Neural progenitor cell (in vitro differentiated cells): ENCODE data around the gene MACROD1. TPM values are rescaled to one million over a fixed set of nuclear protein-coding genes. Genes with fewer than 3 reads are reported as not detected.

Source experiments
- DNase-seq: peaks from one replicate; pipeline ENCODE4 v3.0.0-alpha.2; 2016; ENCODE audit warnings: low spot score
- H2AFZ ChIP-seq: fragments of 200-600 bp; sonication (generic); replicated peaks from 2 replicates; pipeline ENCODE4 v1.6.1; 2016; ENCODE audit warnings: antibody characterized with exemption
- H3F3A ChIP-seq: fragments of 200-600 bp; sonication (generic); 2 replicates; pipeline ENCODE4 v1.6.1; 2016; ENCODE audit warnings: antibody characterized with exemption, low read depth
- H3K27ac ChIP-seq: fragments of 200-600 bp; sonication (generic); 2 replicates; pipeline ENCODE4 v1.5.1; 2016; ENCODE audit warnings: mild to moderate bottlenecking
- H3K27me3 ChIP-seq: fragments of 200-600 bp; sonication (generic); 2 replicates; pipeline ENCODE4 v1.6.1; 2016; ENCODE audit warnings: mild to moderate bottlenecking, moderate library complexity
- H3K36me3 ChIP-seq: fragments of 200-600 bp; sonication (generic); 2 replicates; pipeline ENCODE4 v1.5.1; 2016
- H3K4me1 ChIP-seq: fragments of 200-600 bp; sonication (generic); 2 replicates; pipeline ENCODE4 v1.6.1; 2016; ENCODE audit warnings: mixed run types
- H3K4me2 ChIP-seq: fragments of 200-600 bp; sonication (generic); 2 replicates; pipeline ENCODE4 v1.6.1; 2016
- H3K4me3 ChIP-seq: fragments of 200-600 bp; sonication (generic); 2 replicates; pipeline ENCODE4 v1.5.1; 2016
- H3K79me2 ChIP-seq: fragments of 200-600 bp; sonication (generic); 2 replicates; pipeline ENCODE4 v1.6.1; 2016; ENCODE audit warnings: low read depth
- H3K9ac ChIP-seq: fragments of 200-600 bp; sonication (generic); 2 replicates; pipeline ENCODE4 v1.6.1; 2016
- H3K9me3 ChIP-seq: fragments of 200-600 bp; sonication (generic); 2 replicates; pipeline ENCODE4 v1.5.1; 2016; ENCODE audit warnings: low read depth
- H4K20me1 ChIP-seq: fragments of 200-600 bp; sonication (generic); 2 replicates; pipeline ENCODE4 v1.6.1; 2016; ENCODE audit warnings: low read depth
- H3K27ac Mint-ChIP-seq: 3 replicates; pipeline ENCODE4 v1.8.0; 2021; ENCODE audit warnings: mixed read lengths
- H3K27me3 Mint-ChIP-seq: 2 replicates; pipeline ENCODE4 v1.8.0; 2022; ENCODE audit warnings: low read depth, mild to moderate bottlenecking, inconsistent platforms, moderate library complexity, mixed read lengths; ENCODE audit not compliant: insufficient read depth
- H3K36me3 Mint-ChIP-seq: 3 replicates; pipeline ENCODE4 v1.8.0; 2021; ENCODE audit warnings: mixed read lengths
- H3K4me1 Mint-ChIP-seq: 3 replicates; pipeline ENCODE4 v1.8.0; 2021; ENCODE audit warnings: mixed read lengths
- H3K4me3 Mint-ChIP-seq: 3 replicates; pipeline ENCODE4 v1.8.0; 2021; ENCODE audit warnings: mild to moderate bottlenecking, moderate library complexity, mixed read lengths
- H3K9me3 Mint-ChIP-seq: 3 replicates; pipeline ENCODE4 v1.8.0; 2020; ENCODE audit warnings: mixed read lengths
- EZH2 ChIP-seq: fragments of 200-600 bp; sonication (generic); IDR thresholded peaks from 2 replicates; pipeline ENCODE4 v1.6.1; 2017; ENCODE audit warnings: antibody characterized with exemption, mild to moderate bottlenecking, moderate library complexity
- EZH2phosphoT487 ChIP-seq: fragments of 200-600 bp; sonication (generic); IDR thresholded peaks from 2 replicates; pipeline ENCODE4 v1.6.1; 2017; ENCODE audit warnings: antibody characterized with exemption
- total RNA-seq: library from RNA; depleted of rRNA; stranded (reverse); fragments of >200 nt; gene quantifications from 2 replicates; pipeline ENCODE4 v1.2.3, GENCODE V29; 2015; ENCODE audit warnings: low replicate concordance
- TF ChIP-seq, protein P1 (sequence below): fragments of 200-600 bp; sonication (generic); IDR thresholded peaks from 2 replicates; pipeline ENCODE4 v1.5.1; 2017; ENCODE audit warnings: antibody characterized with exemption, mild to moderate bottlenecking

Gene MACROD1
- total RNA-seq, 1 donor from 2014 or later = 11.9 TPM

DNA sequence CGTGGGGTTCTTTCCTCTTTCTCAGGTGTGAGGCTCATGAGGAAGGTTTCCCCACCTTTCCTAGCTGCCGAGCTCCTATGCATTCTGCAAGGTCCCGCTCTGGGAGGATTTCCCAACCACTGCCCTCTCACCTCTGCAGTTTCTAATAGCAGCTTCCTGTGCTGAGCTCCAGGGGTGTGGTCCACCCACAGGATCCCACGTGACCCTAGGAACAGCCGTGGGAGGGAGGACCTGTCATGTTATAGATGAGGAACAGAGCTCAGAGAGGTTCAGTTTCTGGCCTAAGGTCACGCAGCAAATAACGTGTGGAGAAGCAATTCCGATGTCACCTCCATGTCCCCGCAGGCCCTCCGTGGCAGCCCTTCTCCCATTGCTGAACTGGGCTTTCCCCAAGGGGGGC lies 91.7 kb downstream of the MACROD1 start:
- H3K4me1 Mint-ChIP-seq = peaks cover 38% of the 10 kb centered on the region
- H3K27me3 ChIP-seq = peaks cover under 1% of the 10 kb centered on the region
- peaks cover 2% of the 10 kb centered on the region for H3K9me3 Mint-ChIP-seq
- H3K27ac ChIP-seq = no peak overlapping the region
- H3K9me3 ChIP-seq = no peaks in the 10 kb centered on the region
- H3K27me3 Mint-ChIP-seq = peaks cover 2% of the 10 kb centered on the region
- no peak overlapping the region for H3K4me3 ChIP-seq
- no peak overlapping the region for H2AFZ ChIP-seq
- H3K36me3 ChIP-seq = no peaks in the 10 kb centered on the region
- TF ChIP-seq EZH2 = no peak
- no peak for TF ChIP-seq EZH2phosphoT487
- TF ChIP-seq, protein P1, sequence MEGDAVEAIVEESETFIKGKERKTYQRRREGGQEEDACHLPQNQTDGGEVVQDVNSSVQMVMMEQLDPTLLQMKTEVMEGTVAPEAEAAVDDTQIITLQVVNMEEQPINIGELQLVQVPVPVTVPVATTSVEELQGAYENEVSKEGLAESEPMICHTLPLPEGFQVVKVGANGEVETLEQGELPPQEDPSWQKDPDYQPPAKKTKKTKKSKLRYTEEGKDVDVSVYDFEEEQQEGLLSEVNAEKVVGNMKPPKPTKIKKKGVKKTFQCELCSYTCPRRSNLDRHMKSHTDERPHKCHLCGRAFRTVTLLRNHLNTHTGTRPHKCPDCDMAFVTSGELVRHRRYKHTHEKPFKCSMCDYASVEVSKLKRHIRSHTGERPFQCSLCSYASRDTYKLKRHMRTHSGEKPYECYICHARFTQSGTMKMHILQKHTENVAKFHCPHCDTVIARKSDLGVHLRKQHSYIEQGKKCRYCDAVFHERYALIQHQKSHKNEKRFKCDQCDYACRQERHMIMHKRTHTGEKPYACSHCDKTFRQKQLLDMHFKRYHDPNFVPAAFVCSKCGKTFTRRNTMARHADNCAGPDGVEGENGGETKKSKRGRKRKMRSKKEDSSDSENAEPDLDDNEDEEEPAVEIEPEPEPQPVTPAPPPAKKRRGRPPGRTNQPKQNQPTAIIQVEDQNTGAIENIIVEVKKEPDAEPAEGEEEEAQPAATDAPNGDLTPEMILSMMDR = no peak
- peaks cover 43% of the 10 kb centered on the region for H3K4me1 ChIP-seq
- peaks cover 12% of the 10 kb centered on the region for H3F3A ChIP-seq
- H3K4me2 ChIP-seq = no peak overlapping the region
- no peak overlapping the region for H3K9ac ChIP-seq
- DNase-seq = no peak
- H3K36me3 Mint-ChIP-seq = no peaks in the 10 kb centered on the region
- no peak overlapping the region for H3K27ac Mint-ChIP-seq
- no peak overlapping the region for H3K4me3 Mint-ChIP-seq
- no peaks in the 10 kb centered on the region for H3K79me2 ChIP-seq
- peaks cover 11% of the 10 kb centered on the region for H4K20me1 ChIP-seq

DNA sequence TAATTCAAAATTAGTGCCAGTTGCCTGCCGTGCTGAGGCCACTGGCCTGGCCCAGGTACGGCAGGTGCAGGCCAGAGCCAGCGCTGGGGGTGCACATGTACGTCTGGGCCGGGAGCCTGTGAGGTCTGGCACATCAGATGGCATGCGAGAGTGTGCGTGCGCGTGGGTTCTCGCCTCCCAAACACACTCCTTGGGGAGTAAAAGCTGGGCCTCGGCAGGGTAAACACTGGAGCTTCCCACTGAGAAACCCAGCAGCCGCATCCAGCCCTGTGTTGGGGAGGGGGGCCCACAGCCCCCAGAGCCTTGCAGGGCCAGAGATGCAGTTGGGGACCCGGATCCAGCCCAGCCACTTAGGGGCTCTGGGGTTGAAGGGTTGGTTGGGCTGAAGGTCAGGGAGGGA lies 92.4 kb downstream of the MACROD1 start:
- Mint-ChIP-seq H3K4me1 (peaks cover 35% of the 10 kb centered on the region), H3K27ac (no peak overlapping the region), H3K36me3 (no peaks in the 10 kb centered on the region), H3K27me3 (peaks cover 2% of the 10 kb centered on the region), H3K4me3 (no peak overlapping the region), H3K9me3 (peaks cover 2% of the 10 kb centered on the region)
- Histone ChIP-seq H4K20me1 (peaks cover 8% of the 10 kb centered on the region), H3K4me3 (no peak overlapping the region), H3K79me2 (no peaks in the 10 kb centered on the region), H3K9me3 (no peaks in the 10 kb centered on the region), H3K27me3 (no peaks in the 10 kb centered on the region), H3K4me2 (no peak overlapping the region), H3K27ac (no peak overlapping the region), H3K9ac (no peak overlapping the region), H3K36me3 (no peaks in the 10 kb centered on the region), H3K4me1 (peaks cover 43% of the 10 kb centered on the region), H2AFZ (no peak overlapping the region), H3F3A (peaks cover 12% of the 10 kb centered on the region)
- DNase-seq = no peak
- TF ChIP-seq EZH2 (no peak), EZH2phosphoT487 (no peak)
- TF ChIP-seq, protein P1 = no peak

DNA sequence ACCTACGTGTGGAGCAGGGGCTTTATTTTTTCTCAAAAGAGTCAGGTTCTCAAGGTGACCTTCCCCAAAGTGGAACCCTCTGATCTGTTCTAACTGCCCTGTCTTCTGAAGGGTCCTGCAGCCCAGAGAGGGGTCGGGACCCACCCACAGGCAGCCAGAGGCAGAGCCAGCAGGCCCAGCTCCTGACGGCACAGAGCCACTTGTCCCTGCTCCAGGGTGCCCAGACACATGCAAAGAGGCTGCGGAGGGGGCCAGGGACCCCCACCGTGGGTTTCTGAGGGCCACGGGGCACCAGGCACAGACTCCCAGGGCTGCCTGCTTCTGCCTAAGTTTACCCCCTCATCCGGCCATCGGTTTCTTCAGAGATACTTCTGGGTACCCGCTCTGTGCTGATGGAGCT lies 93.0 kb downstream of the MACROD1 start:
- H2AFZ ChIP-seq = no peak overlapping the region
- H3K27ac ChIP-seq = no peak overlapping the region
- H3K36me3 ChIP-seq = no peaks in the 10 kb centered on the region
- no peak overlapping the region for H3K9ac ChIP-seq
- H3F3A ChIP-seq = peaks cover 12% of the 10 kb centered on the region
- no peak overlapping the region for H3K4me2 ChIP-seq
- H3K79me2 ChIP-seq = no peaks in the 10 kb centered on the region
- Mint-ChIP-seq H3K4me1 (peaks cover 32% of the 10 kb centered on the region), H3K9me3 (peaks cover 2% of the 10 kb centered on the region), H3K4me3 (no peak overlapping the region), H3K36me3 (no peaks in the 10 kb centered on the region), H3K27ac (peak overlapping the region; percentile 76), H3K27me3 (peaks cover 2% of the 10 kb centered on the region)
- no peaks in the 10 kb centered on the region for H3K27me3 ChIP-seq
- peaks cover 38% of the 10 kb centered on the region for H3K4me1 ChIP-seq
- TF ChIP-seq EZH2 (no peak), EZH2phosphoT487 (no peak)
- TF ChIP-seq, protein P1 = no peak
- peaks cover 1% of the 10 kb centered on the region for H4K20me1 ChIP-seq
- no peak for DNase-seq
- no peaks in the 10 kb centered on the region for H3K9me3 ChIP-seq
- H3K4me3 ChIP-seq = no peak overlapping the region
